ENCODE results near the gene HSPA12A.

HSPA12A gene, protein sequence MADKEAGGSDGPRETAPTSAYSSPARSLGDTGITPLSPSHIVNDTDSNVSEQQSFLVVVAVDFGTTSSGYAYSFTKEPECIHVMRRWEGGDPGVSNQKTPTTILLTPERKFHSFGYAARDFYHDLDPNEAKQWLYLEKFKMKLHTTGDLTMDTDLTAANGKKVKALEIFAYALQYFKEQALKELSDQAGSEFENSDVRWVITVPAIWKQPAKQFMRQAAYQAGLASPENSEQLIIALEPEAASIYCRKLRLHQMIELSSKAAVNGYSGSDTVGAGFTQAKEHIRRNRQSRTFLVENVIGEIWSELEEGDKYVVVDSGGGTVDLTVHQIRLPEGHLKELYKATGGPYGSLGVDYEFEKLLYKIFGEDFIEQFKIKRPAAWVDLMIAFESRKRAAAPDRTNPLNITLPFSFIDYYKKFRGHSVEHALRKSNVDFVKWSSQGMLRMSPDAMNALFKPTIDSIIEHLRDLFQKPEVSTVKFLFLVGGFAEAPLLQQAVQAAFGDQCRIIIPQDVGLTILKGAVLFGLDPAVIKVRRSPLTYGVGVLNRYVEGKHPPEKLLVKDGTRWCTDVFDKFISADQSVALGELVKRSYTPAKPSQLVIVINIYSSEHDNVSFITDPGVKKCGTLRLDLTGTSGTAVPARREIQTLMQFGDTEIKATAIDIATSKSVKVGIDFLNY

GRCh38 chr10:116742367-116743265, at the start of gene HSPA12A:
TSS of gene HSPA12A (minus strand) at chr10:116742566. CDS start at chr10:116742469, 97 bp downstream.
- Histone ChIP-seq H3K9me3 (ENCODE audit: control insufficient read depth in 2 of 2, low read length in 2 of 2) (no peaks in the 10 kb centered on the region), H3K4me3 (ENCODE audit: low read length in 2 of 2) (peak within 1 kb of the TSS; percentile 79 to 80), H3K27me3 (ENCODE audit: control insufficient read depth in 1 of 2, insufficient read depth in 2 of 2, low read length in 2 of 2) (no peaks in the 10 kb centered on the region), H3K9ac (ENCODE audit: low read length in 2 of 2) (peak within 1 kb of the TSS; percentile 70 to 78), H3K4me1 (ENCODE audit: control insufficient read depth, insufficient read depth, low read length) (peaks cover 17% of the 10 kb centered on the region), H3K27ac (ENCODE audit: low read length) (peak within 1 kb of the TSS; percentile 85), H3K36me3 (ENCODE audit: control insufficient read depth in 2 of 2, insufficient read depth in 2 of 2, low read length in 2 of 2) (no peaks in the 10 kb centered on the region)

DNA sequence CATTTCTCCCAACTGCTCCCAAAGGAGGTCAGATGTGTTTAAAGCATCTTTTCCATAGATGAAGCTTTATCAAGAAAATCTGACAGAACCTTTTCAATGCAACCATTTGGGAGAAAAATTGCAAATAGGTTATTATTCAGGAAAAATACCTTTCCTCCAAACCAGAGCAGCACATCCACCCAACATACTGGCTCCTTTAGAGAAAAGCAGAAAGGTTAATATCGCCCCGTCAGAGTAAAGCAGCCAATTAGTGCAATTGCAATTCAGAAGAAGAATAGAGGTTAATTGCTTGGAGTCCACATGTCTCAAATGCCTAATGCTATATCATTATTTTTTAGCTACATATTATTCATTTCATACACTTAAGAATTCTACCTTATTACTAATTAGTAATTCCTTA, 48.9 kb upstream of the HSPA12A start:
- H3K4me3 ChIP-seq (ENCODE audit: low read length in 2 of 2): no peak overlapping the region
- H3K27me3 ChIP-seq (ENCODE audit: control insufficient read depth in 1 of 2, insufficient read depth in 2 of 2, low read length in 2 of 2): peaks cover 4 to 6% of the 10 kb centered on the region in 2 donors
- H3K9me3 ChIP-seq (ENCODE audit: control insufficient read depth in 2 of 2, low read length in 2 of 2): no peaks in the 10 kb centered on the region
- no peak overlapping the region for H3K9ac ChIP-seq (ENCODE audit: low read length in 2 of 2)
- no peak overlapping the region for H3K27ac ChIP-seq (ENCODE audit: low read length)
- no peaks in the 10 kb centered on the region for H3K36me3 ChIP-seq (ENCODE audit: control insufficient read depth in 2 of 2, insufficient read depth in 2 of 2, low read length in 2 of 2)
- H3K4me1 ChIP-seq (ENCODE audit: control insufficient read depth, insufficient read depth, low read length): peaks cover 4% of the 10 kb centered on the region

DNA sequence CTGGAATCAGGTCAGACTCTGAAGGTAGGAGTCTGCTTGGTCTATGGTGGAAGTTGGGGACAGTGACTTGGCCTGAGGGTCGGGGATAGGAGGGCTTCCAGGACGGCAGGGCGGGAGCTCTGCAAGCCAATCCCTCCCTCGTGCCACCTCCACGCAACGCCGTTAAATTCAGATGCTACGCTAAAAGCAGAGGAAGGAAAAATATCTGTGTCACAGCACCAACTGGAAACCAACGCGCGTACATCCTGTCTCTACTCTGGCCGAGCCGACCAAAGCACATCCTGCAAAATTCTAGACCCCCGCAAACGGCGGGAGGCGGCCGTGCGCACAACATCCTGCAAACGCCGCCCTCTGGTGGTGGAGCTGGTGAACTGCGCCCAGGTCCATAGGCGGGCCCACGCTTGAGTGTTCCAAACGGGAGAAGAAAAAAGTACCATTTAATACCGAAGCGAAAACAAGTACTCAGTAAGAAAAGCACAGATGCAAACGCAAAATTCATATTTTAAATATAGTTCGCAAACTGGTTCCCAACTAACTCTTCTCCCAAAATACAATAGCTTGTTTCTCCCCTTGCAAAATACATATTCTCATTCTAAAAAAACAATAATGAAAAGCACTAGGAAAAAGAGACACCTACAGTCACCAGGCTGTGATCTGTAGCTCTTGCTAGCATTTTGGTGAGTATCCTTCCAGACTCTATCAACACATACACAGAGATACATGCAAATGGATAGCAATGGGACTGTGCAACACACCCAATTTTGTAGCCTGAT, 45.7 kb upstream of the HSPA12A start:
- Histone ChIP-seq H3K27ac (ENCODE audit: low read length) (no peak overlapping the region), H3K4me1 (ENCODE audit: control insufficient read depth, insufficient read depth, low read length) (peaks cover 4% of the 10 kb centered on the region), H3K36me3 (ENCODE audit: control insufficient read depth in 2 of 2, insufficient read depth in 2 of 2, low read length in 2 of 2) (no peaks in the 10 kb centered on the region), H3K9me3 (ENCODE audit: control insufficient read depth in 2 of 2, low read length in 2 of 2) (no peaks in the 10 kb centered on the region), H3K4me3 (ENCODE audit: low read length in 2 of 2) (peak overlapping the region; percentile 37 to 70), H3K27me3 (ENCODE audit: control insufficient read depth in 1 of 2, insufficient read depth in 2 of 2, low read length in 2 of 2) (peaks cover 2 to 4% of the 10 kb centered on the region in 2 donors), H3K9ac (ENCODE audit: low read length in 2 of 2) (peak overlapping the region in 1 of 2 donors; percentile 47)

DNA sequence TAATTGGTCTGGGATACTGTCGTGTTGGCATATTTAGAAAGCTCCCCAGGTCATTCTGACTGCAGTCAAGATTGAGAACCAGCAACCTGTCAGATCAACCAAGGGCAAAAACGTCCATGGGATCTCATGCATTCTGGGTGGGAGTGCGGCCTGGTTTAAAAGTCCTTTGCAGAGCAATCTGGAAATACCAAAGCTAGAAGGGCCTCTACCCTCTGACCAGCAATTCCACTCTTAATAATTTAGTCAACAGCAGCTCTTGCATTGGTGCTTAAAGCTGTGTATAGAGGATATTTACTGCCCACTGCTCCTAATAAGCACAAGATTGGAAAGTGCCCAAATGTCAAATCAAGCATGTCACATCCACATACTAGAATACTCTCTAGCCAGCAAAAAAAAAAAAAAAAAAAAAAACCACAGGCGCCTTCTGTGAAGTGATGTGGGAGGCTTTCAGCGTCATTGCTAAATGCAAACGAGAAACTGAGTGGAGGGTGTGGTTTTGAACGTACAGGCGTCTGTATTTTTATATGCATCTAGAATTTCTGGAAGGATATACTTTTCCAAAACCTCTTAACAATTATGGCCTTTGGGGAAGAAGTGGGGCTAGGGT, 44.8 kb upstream of the HSPA12A start:
- Histone ChIP-seq H3K4me3 (ENCODE audit: low read length in 2 of 2) (no peak overlapping the region), H3K27ac (ENCODE audit: low read length) (no peak overlapping the region), H3K4me1 (ENCODE audit: control insufficient read depth, insufficient read depth, low read length) (peaks cover 4% of the 10 kb centered on the region), H3K9me3 (ENCODE audit: control insufficient read depth in 2 of 2, low read length in 2 of 2) (no peaks in the 10 kb centered on the region), H3K27me3 (ENCODE audit: control insufficient read depth in 1 of 2, insufficient read depth in 2 of 2, low read length in 2 of 2) (peaks cover 2 to 4% of the 10 kb centered on the region in 2 donors), H3K9ac (ENCODE audit: low read length in 2 of 2) (no peak overlapping the region), H3K36me3 (ENCODE audit: control insufficient read depth in 2 of 2, insufficient read depth in 2 of 2, low read length in 2 of 2) (no peaks in the 10 kb centered on the region)

DNA sequence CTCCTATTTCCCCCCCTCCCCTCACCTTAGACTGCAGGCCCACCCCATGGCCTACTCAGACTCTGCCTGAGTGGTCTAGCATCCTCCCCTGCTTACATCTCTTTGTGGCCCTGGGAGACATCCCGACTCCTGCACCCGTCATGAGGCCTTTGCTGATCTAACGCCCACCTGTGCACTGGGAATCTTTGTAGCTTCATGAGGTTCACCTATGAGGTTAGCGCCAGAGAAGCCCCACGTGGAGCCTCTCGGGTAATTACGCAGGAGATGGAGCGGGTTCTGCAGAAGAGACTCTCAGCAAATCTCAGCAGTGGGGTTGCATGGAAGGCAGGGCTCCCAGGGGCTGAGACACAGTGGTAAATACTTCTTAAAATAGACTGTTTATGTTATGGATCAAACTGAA, 43.5 kb upstream of the HSPA12A start:
- no peak overlapping the region for H3K4me3 ChIP-seq (ENCODE audit: low read length in 2 of 2)
- peaks cover 4% of the 10 kb centered on the region for H3K4me1 ChIP-seq (ENCODE audit: control insufficient read depth, insufficient read depth, low read length)
- no peak overlapping the region for H3K27ac ChIP-seq (ENCODE audit: low read length)
- H3K9ac ChIP-seq (ENCODE audit: low read length in 2 of 2): no peak overlapping the region
- no peaks in the 10 kb centered on the region for H3K36me3 ChIP-seq (ENCODE audit: control insufficient read depth in 2 of 2, insufficient read depth in 2 of 2, low read length in 2 of 2)
- H3K27me3 ChIP-seq (ENCODE audit: control insufficient read depth in 1 of 2, insufficient read depth in 2 of 2, low read length in 2 of 2): peaks cover 2 to 4% of the 10 kb centered on the region in 2 donors
- no peaks in the 10 kb centered on the region for H3K9me3 ChIP-seq (ENCODE audit: control insufficient read depth in 2 of 2, low read length in 2 of 2)

DNA sequence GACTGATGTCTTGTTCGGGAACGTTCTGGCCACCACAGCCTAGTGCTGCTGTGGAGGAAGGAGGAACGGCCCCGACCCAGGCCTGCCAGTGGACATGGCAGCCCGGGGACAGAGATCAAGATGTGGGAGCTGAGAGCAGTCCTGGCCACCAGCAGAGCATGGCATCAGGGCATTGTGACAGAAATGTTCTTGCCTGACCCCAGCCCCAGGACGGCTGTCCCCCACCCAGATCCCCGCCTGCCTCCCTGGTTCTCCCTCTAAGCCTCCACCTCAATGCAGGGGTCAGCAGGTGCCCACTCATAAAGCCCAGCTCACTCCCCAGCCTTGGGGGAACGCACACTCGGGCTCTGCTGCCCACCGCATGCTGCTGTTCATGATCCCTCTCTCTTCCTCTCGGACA, 42.9 kb upstream of the HSPA12A start:
- no peaks in the 10 kb centered on the region for H3K36me3 ChIP-seq (ENCODE audit: control insufficient read depth in 2 of 2, insufficient read depth in 2 of 2, low read length in 2 of 2)
- no peak overlapping the region for H3K4me3 ChIP-seq (ENCODE audit: low read length in 2 of 2)
- H3K27ac ChIP-seq (ENCODE audit: low read length): no peak overlapping the region
- H3K9me3 ChIP-seq (ENCODE audit: control insufficient read depth in 2 of 2, low read length in 2 of 2): no peaks in the 10 kb centered on the region
- H3K9ac ChIP-seq (ENCODE audit: low read length in 2 of 2): no peak overlapping the region
- H3K4me1 ChIP-seq (ENCODE audit: control insufficient read depth, insufficient read depth, low read length): peaks cover 4% of the 10 kb centered on the region
- peaks cover 2 to 4% of the 10 kb centered on the region in 2 donors for H3K27me3 ChIP-seq (ENCODE audit: control insufficient read depth in 1 of 2, insufficient read depth in 2 of 2, low read length in 2 of 2)

DNA sequence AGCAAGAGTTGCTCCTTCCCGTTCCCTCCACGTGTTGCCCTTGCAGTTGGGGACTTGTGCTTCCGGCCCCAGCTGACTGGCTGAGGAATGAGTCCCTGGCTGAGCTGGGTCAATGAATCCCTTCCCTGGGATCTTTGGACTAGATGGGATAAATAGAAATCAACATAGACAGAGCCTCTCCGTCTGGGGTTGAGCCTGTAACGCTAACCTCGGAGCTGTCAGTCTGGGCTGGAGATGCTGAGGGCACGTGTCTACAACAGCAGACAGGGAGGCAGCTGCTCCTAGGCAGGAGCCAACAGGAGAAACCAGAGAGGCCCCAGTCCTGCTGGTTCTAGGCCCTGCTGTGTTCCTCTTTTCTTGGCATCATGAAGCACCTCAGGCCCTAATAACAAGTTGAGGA, 42.3 kb upstream of the HSPA12A start:
- Histone ChIP-seq H3K9ac (ENCODE audit: low read length in 2 of 2) (no peak overlapping the region), H3K4me3 (ENCODE audit: low read length in 2 of 2) (no peak overlapping the region), H3K27ac (ENCODE audit: low read length) (no peak overlapping the region), H3K27me3 (ENCODE audit: control insufficient read depth in 1 of 2, insufficient read depth in 2 of 2, low read length in 2 of 2) (peaks cover under 1 to 3% of the 10 kb centered on the region in 2 donors), H3K9me3 (ENCODE audit: control insufficient read depth in 2 of 2, low read length in 2 of 2) (no peaks in the 10 kb centered on the region), H3K4me1 (ENCODE audit: control insufficient read depth, insufficient read depth, low read length) (peaks cover 4% of the 10 kb centered on the region), H3K36me3 (ENCODE audit: control insufficient read depth in 2 of 2, insufficient read depth in 2 of 2, low read length in 2 of 2) (no peaks in the 10 kb centered on the region)

GRCh38 chr10:116784035-116784434, 41.7 kb upstream of the HSPA12A start:
- Histone ChIP-seq H3K9ac (ENCODE audit: low read length in 2 of 2) (no peak overlapping the region), H3K9me3 (ENCODE audit: control insufficient read depth in 2 of 2, low read length in 2 of 2) (no peaks in the 10 kb centered on the region), H3K36me3 (ENCODE audit: control insufficient read depth in 2 of 2, insufficient read depth in 2 of 2, low read length in 2 of 2) (no peaks in the 10 kb centered on the region), H3K4me3 (ENCODE audit: low read length in 2 of 2) (no peak overlapping the region), H3K27ac (ENCODE audit: low read length) (no peak overlapping the region), H3K4me1 (ENCODE audit: control insufficient read depth, insufficient read depth, low read length) (peaks cover 4% of the 10 kb centered on the region), H3K27me3 (ENCODE audit: control insufficient read depth in 1 of 2, insufficient read depth in 2 of 2, low read length in 2 of 2) (no peaks in the 10 kb centered on the region)

DNA sequence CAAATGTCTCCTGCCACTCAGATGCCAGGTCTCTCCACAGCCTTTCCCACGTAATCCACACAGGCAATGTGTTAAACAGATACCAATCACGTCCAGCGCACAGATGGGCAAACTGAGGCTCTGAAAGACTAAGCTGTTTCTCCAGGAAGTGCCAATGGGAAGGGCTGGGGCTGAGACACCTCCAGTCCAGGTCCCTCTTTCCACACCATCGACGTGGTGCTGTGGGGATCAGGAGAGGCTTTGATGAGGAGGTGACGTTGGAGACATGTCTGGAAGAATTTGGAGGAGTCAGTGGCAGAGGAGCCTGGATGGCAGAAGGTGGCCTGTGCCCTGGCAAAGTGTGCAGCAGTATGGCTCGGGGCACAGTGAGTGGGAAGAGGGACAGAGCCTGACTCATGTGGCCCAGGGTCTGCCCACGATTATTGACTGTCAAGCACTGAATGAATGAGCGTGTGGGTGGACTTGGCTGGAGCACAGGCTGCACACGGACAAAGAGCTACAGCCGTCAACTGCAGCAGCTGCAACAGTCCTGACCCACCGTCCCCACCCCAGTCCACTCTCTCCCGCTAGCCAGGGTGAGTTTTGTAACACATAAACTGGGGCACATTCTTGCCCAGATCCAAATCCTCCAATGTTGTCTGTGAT, 40.8 kb upstream of the HSPA12A start:
- H3K27ac ChIP-seq (ENCODE audit: low read length): no peak overlapping the region
- no peak overlapping the region for H3K9ac ChIP-seq (ENCODE audit: low read length in 2 of 2)
- no peak overlapping the region for H3K4me3 ChIP-seq (ENCODE audit: low read length in 2 of 2)
- H3K36me3 ChIP-seq (ENCODE audit: control insufficient read depth in 2 of 2, insufficient read depth in 2 of 2, low read length in 2 of 2): no peaks in the 10 kb centered on the region
- no peaks in the 10 kb centered on the region for H3K27me3 ChIP-seq (ENCODE audit: control insufficient read depth in 1 of 2, insufficient read depth in 2 of 2, low read length in 2 of 2)
- peaks cover 4% of the 10 kb centered on the region for H3K4me1 ChIP-seq (ENCODE audit: control insufficient read depth, insufficient read depth, low read length)
- H3K9me3 ChIP-seq (ENCODE audit: control insufficient read depth in 2 of 2, low read length in 2 of 2): no peaks in the 10 kb centered on the region

Measured in stomach smooth muscle (tissue), 2 donors.